HEK293 (cell line): Measurements from ENCODE around the gene FOSB.

Experiments used
- FEZF1 ChIP-seq: fragments of 450-650 bp; formaldehyde crosslinking; IDR thresholded peaks from 2 replicates; pipeline ENCODE4 v1.5.1; 2016; ENCODE audit warnings: missing biosample characterization, missing genetic modification characterization
- IKZF3 ChIP-seq: fragments of 450-650 bp; IDR thresholded peaks from 2 replicates; pipeline ENCODE4 v1.5.0; 2018; ENCODE audit warnings: missing biosample characterization, mild to moderate bottlenecking, missing genetic modification characterization, moderate library complexity
- KLF10 ChIP-seq: fragments of 450-650 bp; IDR thresholded peaks from 2 replicates; pipeline ENCODE4 v1.5.1; 2018; ENCODE audit warnings: missing biosample characterization, mild to moderate bottlenecking, missing genetic modification characterization
- KLF16 ChIP-seq: fragments of 450-650 bp; formaldehyde crosslinking; IDR thresholded peaks from 2 replicates; pipeline ENCODE4 v1.5.1; 2017; ENCODE audit warnings: missing biosample characterization, missing genetic modification characterization
- MZF1 ChIP-seq: fragments of 450-650 bp; formaldehyde crosslinking; IDR thresholded peaks from 2 replicates; pipeline ENCODE4 v1.5.1; 2017; ENCODE audit warnings: missing biosample characterization, missing genetic modification characterization, borderline replicate concordance
- SALL2 ChIP-seq: fragments of 450-650 bp; formaldehyde crosslinking; IDR thresholded peaks from 2 replicates; pipeline ENCODE4 v1.5.0; 2017; ENCODE audit warnings: missing biosample characterization, mild to moderate bottlenecking, missing genetic modification characterization, borderline replicate concordance
- SETDB1 ChIP-seq: IDR thresholded peaks from one replicate; pipeline ENCODE4 v1.6.1; 2017; ENCODE audit warnings: mild to moderate bottlenecking, low read length, moderate library complexity, mixed read lengths; ENCODE audit not compliant: insufficient read length
- ZBTB21 ChIP-seq: fragments of 450-650 bp; formaldehyde crosslinking; IDR thresholded peaks from 2 replicates; pipeline ENCODE4 v1.5.1; 2017; ENCODE audit warnings: missing biosample characterization, missing genetic modification characterization
- ZBTB48 ChIP-seq: fragments of 450-650 bp; formaldehyde crosslinking; IDR thresholded peaks from 2 replicates; pipeline ENCODE4 v1.5.1; 2016; ENCODE audit warnings: missing biosample characterization, missing genetic modification characterization
- ZFP69B ChIP-seq: fragments of 450-650 bp; formaldehyde crosslinking; IDR thresholded peaks from 2 replicates; pipeline ENCODE4 v1.5.1; 2016; ENCODE audit warnings: missing biosample characterization, missing genetic modification characterization
- ZNF10 ChIP-seq: fragments of 450-650 bp; formaldehyde crosslinking; IDR thresholded peaks from 2 replicates; pipeline ENCODE4 v1.5.1; 2017; ENCODE audit warnings: missing biosample characterization, missing genetic modification characterization
- ZNF114 ChIP-seq: fragments of 450-650 bp; formaldehyde crosslinking; IDR thresholded peaks from 2 replicates; pipeline ENCODE4 v1.5.0; 2017; ENCODE audit warnings: missing biosample characterization, missing genetic modification characterization
- ZNF140 ChIP-seq: fragments of 450-650 bp; formaldehyde crosslinking; IDR thresholded peaks from 2 replicates; pipeline ENCODE4 v1.5.1; 2016; ENCODE audit warnings: missing biosample characterization, missing genetic modification characterization
- ZNF16 ChIP-seq: fragments of 450-650 bp; formaldehyde crosslinking; IDR thresholded peaks from 2 replicates; pipeline ENCODE4 v1.5.1; 2016; ENCODE audit warnings: low read depth, missing biosample characterization, missing genetic modification characterization
- ZNF223 ChIP-seq: fragments of 450-650 bp; formaldehyde crosslinking; IDR thresholded peaks from 2 replicates; pipeline ENCODE4 v1.5.1; 2016; ENCODE audit warnings: missing biosample characterization, missing genetic modification characterization
- ZNF302 ChIP-seq: fragments of 450-650 bp; formaldehyde crosslinking; IDR thresholded peaks from 2 replicates; pipeline ENCODE4 v1.5.1; 2016; ENCODE audit warnings: missing biosample characterization, missing genetic modification characterization, low read depth
- ZNF341 ChIP-seq: fragments of 450-650 bp; formaldehyde crosslinking; IDR thresholded peaks from 2 replicates; pipeline ENCODE4; 2016; ENCODE audit warnings: low read depth, missing biosample characterization, missing genetic modification characterization
- ZNF501 ChIP-seq: fragments of 450-650 bp; formaldehyde crosslinking; IDR thresholded peaks from 2 replicates; pipeline ENCODE4 v1.5.1; 2016; ENCODE audit warnings: missing biosample characterization, missing genetic modification characterization
- ZNF510 ChIP-seq: fragments of 450-650 bp; formaldehyde crosslinking; IDR thresholded peaks from 2 replicates; pipeline ENCODE4 v1.5.1; 2018; ENCODE audit warnings: mild to moderate bottlenecking, missing genetic modification characterization, missing biosample characterization; ENCODE audit not compliant: insufficient replicate concordance
- ZNF558 ChIP-seq: fragments of 450-650 bp; formaldehyde crosslinking; IDR thresholded peaks from 2 replicates; pipeline ENCODE4 v1.5.1; 2016; ENCODE audit warnings: missing biosample characterization, missing genetic modification characterization
- ZNF560 ChIP-seq: fragments of 450-650 bp; formaldehyde crosslinking; IDR thresholded peaks from 2 replicates; pipeline ENCODE4 v1.5.1; 2017; ENCODE audit warnings: missing biosample characterization, missing genetic modification characterization, borderline replicate concordance
- ZNF654 ChIP-seq: fragments of 450-650 bp; formaldehyde crosslinking; IDR thresholded peaks from 2 replicates; pipeline ENCODE4 v1.5.1; 2016; ENCODE audit warnings: low read depth, missing biosample characterization, missing genetic modification characterization
- ZNF677 ChIP-seq: fragments of 450-650 bp; IDR thresholded peaks from 2 replicates; pipeline ENCODE4 v1.5.0; 2018; ENCODE audit warnings: missing biosample characterization, mild to moderate bottlenecking, missing genetic modification characterization, moderate library complexity
- ZNF692 ChIP-seq: fragments of 450-650 bp; formaldehyde crosslinking; IDR thresholded peaks from 2 replicates; pipeline ENCODE4 v1.5.1; 2016; ENCODE audit warnings: missing biosample characterization, missing genetic modification characterization
- ZNF701 ChIP-seq: fragments of 450-650 bp; formaldehyde crosslinking; IDR thresholded peaks from 2 replicates; pipeline ENCODE4 v1.5.1; 2016; ENCODE audit warnings: missing biosample characterization, missing genetic modification characterization
- ZNF777 ChIP-seq: fragments of 450-650 bp; formaldehyde crosslinking; IDR thresholded peaks from 2 replicates; pipeline ENCODE4 v1.5.1; 2017; ENCODE audit warnings: missing biosample characterization, missing genetic modification characterization, borderline replicate concordance
- ZNF785 ChIP-seq: fragments of 450-650 bp; formaldehyde crosslinking; IDR thresholded peaks from 2 replicates; pipeline ENCODE4 v1.5.1; 2016; ENCODE audit warnings: missing biosample characterization, missing genetic modification characterization
- ZNF792 ChIP-seq: fragments of 450-650 bp; formaldehyde crosslinking; IDR thresholded peaks from 2 replicates; pipeline ENCODE4 v1.5.1; 2016; ENCODE audit warnings: missing biosample characterization, missing genetic modification characterization
- TF ChIP-seq, protein P1 (sequence below): fragments of 450-650 bp; formaldehyde crosslinking; IDR thresholded peaks from 2 replicates; pipeline ENCODE4 v1.5.1; 2016; ENCODE audit warnings: missing biosample characterization, missing genetic modification characterization, borderline replicate concordance
- TF ChIP-seq, protein P2 (sequence below): fragments of 450-650 bp; formaldehyde crosslinking; IDR thresholded peaks from 2 replicates; pipeline ENCODE4 v1.5.1; 2016; ENCODE audit warnings: missing biosample characterization, missing genetic modification characterization, borderline replicate concordance

Gene FOSB

DNA sequence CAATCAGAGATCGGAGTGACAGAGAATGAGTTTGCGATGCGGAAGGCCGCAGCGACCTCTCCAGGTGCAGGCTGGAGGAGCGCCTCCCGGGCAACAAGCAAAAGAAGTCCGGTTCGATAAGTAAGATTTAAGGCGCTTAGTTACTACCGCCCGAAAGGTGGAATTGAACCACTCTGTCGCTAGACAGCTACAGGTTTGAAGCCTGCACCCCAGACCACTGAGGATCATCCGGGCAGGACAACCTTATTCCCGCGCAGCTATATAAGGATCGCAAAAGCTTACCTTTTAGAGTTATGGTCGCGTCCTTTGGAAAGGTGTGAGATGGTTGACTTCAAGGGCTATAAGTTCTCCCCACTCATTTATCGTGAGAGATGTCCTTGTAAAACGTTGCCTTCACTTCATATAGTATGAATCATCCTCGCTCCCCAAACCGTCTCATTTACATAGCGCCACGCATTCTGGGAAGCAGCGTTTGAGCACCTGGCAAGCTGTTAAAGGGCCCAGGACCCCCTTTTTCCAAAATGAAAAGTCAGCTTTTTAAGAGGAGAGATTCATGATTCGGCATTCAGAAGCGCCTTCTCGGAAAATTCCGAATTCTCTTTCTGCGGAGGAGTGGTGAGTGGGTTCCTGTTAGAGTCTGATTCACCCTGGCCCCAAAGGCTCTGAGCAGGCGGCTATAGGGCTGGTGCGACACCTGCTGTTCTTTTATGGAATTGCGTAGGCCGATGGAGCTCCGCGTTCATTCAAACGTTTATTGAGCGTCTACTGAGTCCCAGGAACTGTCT, 10.8 kb downstream of the FOSB start (continued):
- no peak for TF ChIP-seq ZNF677 (tag by site-specific recombination)
- TF ChIP-seq ZNF341 (tag by site-specific recombination), result no peak
- TF ChIP-seq ZNF777 (tag by site-specific recombination), result no peak
- no peak for TF ChIP-seq MZF1
- peak; percentile 38 for TF ChIP-seq ZBTB21 (tag by site-specific recombination)
- TF ChIP-seq ZNF558 (tag by site-specific recombination), result peak; percentile 56; the same call in 1 of the 2 replicates
- TF ChIP-seq ZFP69B, result no peak
- no peak for TF ChIP-seq ZNF302 (tag by site-specific recombination)
- TF ChIP-seq FEZF1 (tag by site-specific recombination), result no peak
- peak; percentile 97 for TF ChIP-seq ZNF654 (tag by site-specific recombination)
- peak; percentile 64; the same call in 1 of the 2 replicates for TF ChIP-seq KLF16 (tag by site-specific recombination)
- no peak for TF ChIP-seq ZNF114
- TF ChIP-seq, protein P1, sequence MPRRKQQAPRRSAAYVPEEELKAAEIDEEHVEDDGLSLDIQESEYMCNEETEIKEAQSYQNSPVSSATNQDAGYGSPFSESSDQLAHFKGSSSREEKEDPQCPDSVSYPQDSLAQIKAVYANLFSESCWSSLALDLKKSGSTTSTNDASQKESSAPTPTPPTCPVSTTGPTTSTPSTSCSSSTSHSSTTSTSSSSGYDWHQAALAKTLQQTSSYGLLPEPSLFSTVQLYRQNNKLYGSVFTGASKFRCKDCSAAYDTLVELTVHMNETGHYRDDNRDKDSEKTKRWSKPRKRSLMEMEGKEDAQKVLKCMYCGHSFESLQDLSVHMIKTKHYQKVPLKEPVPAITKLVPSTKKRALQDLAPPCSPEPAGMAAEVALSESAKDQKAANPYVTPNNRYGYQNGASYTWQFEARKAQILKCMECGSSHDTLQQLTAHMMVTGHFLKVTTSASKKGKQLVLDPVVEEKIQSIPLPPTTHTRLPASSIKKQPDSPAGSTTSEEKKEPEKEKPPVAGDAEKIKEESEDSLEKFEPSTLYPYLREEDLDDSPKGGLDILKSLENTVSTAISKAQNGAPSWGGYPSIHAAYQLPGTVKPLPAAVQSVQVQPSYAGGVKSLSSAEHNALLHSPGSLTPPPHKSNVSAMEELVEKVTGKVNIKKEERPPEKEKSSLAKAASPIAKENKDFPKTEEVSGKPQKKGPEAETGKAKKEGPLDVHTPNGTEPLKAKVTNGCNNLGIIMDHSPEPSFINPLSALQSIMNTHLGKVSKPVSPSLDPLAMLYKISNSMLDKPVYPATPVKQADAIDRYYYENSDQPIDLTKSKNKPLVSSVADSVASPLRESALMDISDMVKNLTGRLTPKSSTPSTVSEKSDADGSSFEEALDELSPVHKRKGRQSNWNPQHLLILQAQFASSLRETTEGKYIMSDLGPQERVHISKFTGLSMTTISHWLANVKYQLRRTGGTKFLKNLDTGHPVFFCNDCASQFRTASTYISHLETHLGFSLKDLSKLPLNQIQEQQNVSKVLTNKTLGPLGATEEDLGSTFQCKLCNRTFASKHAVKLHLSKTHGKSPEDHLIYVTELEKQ, result no peak
- TF ChIP-seq ZNF16 (tag by site-specific recombination), result no peak
- TF ChIP-seq ZNF10, result no peak
- no peak for TF ChIP-seq ZNF785 (tag by site-specific recombination)
- TF ChIP-seq ZNF223, result peak; percentile 89
- no peak for TF ChIP-seq SALL2 (tag by site-specific recombination)
- TF ChIP-seq KLF10 (tag by site-specific recombination), result peak; percentile 67; the same call in 1 of the 2 replicates
- no peak for TF ChIP-seq ZNF701 (tag by site-specific recombination)
- TF ChIP-seq ZNF692, result peak; percentile 84; the same call in 1 of the 2 replicates
- TF ChIP-seq ZNF501 (tag by site-specific recombination), result 0 out of 2 replicates have a peak, but pooled peaks have one; percentile 52
- TF ChIP-seq ZNF140 (tag by site-specific recombination), result no peak
- TF ChIP-seq ZBTB48, result peak; percentile 53; the same call in 1 of the 2 replicates
- no peak for TF ChIP-seq ZNF560 (tag by site-specific recombination)
- peak; percentile 27 for TF ChIP-seq SETDB1
- TF ChIP-seq ZNF792 (tag by site-specific recombination), result no peak
- TF ChIP-seq ZNF510, result no peak
- TF ChIP-seq, protein P2, sequence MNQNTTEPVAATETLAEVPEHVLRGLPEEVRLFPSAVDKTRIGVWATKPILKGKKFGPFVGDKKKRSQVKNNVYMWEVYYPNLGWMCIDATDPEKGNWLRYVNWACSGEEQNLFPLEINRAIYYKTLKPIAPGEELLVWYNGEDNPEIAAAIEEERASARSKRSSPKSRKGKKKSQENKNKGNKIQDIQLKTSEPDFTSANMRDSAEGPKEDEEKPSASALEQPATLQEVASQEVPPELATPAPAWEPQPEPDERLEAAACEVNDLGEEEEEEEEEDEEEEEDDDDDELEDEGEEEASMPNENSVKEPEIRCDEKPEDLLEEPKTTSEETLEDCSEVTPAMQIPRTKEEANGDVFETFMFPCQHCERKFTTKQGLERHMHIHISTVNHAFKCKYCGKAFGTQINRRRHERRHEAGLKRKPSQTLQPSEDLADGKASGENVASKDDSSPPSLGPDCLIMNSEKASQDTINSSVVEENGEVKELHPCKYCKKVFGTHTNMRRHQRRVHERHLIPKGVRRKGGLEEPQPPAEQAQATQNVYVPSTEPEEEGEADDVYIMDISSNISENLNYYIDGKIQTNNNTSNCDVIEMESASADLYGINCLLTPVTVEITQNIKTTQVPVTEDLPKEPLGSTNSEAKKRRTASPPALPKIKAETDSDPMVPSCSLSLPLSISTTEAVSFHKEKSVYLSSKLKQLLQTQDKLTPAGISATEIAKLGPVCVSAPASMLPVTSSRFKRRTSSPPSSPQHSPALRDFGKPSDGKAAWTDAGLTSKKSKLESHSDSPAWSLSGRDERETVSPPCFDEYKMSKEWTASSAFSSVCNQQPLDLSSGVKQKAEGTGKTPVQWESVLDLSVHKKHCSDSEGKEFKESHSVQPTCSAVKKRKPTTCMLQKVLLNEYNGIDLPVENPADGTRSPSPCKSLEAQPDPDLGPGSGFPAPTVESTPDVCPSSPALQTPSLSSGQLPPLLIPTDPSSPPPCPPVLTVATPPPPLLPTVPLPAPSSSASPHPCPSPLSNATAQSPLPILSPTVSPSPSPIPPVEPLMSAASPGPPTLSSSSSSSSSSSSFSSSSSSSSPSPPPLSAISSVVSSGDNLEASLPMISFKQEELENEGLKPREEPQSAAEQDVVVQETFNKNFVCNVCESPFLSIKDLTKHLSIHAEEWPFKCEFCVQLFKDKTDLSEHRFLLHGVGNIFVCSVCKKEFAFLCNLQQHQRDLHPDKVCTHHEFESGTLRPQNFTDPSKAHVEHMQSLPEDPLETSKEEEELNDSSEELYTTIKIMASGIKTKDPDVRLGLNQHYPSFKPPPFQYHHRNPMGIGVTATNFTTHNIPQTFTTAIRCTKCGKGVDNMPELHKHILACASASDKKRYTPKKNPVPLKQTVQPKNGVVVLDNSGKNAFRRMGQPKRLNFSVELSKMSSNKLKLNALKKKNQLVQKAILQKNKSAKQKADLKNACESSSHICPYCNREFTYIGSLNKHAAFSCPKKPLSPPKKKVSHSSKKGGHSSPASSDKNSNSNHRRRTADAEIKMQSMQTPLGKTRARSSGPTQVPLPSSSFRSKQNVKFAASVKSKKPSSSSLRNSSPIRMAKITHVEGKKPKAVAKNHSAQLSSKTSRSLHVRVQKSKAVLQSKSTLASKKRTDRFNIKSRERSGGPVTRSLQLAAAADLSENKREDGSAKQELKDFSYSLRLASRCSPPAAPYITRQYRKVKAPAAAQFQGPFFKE (tag by site-specific recombination), result no peak
- TF ChIP-seq IKZF3 (tag by site-specific recombination), result 0 out of 2 replicates have a peak, but pooled peaks have one; percentile 8
